HG02884 (cell line): ENCODE data around the gene HMG20B.
A peak's percentile ranks its signal among the peaks of the same experiment; 100 is the strongest.

Experiments used
- ATAC-seq: cut with Tn5 transposase; IDR thresholded peaks from one replicate; pipeline ENCODE4 v1.9.1; 2021; ENCODE audit warnings: mild to moderate bottlenecking, moderate library complexity; ENCODE audit not compliant: unreplicated experiment

HMG20B gene

GRCh38 chr19:3618144-3618810 lies 45.5 kb downstream of the HMG20B start:
- no peak for ATAC-seq

DNA sequence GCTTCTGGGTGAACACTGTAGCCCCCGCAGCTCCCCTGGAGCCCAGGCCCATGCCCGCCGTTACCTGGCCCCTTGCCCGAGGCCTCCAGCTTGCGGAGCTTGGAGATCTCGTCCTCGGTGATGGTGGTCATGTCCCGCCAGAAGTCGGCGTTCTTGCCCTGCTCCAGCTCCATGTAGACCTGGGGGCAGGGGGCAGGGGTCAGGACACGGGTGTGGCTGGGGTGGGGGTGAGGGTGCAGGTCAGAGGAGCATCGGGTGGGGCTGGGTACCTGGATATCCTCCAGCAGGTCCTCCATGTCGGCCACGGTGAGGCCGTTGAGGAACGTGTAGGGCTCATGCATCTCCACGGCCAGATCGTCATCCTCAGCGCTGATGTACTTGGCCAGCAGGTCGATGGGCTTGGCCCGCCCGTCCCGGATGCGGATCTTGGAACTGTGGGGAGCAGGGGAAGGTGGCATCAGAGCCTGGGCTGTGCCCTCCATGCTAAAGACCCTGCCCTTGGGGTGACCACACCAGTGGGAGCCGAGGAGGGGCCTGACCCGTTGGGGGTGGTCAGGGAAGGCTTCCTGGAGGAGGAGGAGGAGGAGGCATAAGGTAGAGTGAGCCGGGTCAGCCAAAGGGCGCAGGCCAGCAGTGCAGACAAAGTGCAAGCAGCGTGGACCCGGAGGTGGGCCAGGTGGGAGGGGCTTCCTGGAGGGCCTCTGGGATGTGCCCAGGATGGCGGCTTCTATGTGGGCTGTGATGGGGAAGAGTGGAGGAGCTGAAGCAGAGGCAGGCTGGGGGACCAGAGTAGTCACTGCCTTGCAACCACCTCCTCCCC lies 46.3 kb downstream of the HMG20B start:
- no peak for ATAC-seq

DNA sequence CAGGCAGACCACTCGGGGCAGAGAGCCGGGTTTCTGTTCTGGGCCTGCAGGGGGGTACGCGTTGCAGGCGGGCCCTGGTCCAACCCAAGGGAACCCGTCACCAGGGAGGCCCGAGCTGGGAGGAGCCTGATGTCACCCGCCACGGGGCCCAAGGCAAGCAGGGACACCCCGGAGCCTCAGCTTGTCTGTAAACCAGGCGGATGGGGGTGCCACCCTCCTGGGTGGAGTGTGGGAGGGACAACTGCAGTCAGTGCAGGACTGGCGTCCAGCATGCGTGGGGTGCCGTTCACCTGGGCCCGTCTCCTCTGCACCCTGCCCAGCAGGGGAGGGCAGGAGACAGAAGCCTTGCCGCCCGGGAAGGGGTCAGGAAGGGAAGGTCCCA lies 46.9 kb downstream of the HMG20B start:
- no peak for ATAC-seq

DNA sequence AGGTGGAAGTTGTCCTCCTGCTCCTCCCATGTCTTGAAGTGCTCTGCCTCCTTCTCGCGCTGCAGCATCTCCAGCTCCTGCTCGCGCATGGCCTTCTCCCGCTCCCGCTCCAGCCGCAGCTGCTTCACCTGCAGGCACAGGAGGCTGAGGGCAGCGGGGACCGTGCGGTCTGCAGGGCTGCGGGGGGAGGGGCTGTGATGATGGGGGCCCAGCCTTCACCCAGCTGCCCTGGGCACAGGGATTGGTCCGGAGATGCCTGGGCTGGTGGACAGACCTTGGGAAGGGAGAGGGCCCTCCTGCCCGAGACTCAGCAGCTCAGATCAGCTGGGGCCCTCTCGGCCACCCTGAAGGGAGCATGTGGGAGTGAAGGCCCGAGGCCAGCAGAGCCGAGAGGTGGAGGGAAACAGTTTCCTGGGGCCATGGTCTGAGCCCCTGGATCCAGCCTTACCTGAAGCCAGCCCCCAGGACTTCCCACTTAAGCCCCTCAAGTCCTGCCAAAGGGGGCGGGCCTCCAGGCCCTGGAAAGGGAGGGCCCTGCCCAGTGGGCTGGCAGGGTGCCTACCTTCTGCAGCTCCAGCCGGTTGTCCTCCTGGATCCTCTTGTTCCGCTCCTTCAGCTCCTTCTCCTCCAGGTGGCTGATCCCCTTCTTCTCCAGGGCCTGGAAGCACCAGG lies 47.5 kb downstream of the HMG20B start:
- no peak for ATAC-seq

DNA sequence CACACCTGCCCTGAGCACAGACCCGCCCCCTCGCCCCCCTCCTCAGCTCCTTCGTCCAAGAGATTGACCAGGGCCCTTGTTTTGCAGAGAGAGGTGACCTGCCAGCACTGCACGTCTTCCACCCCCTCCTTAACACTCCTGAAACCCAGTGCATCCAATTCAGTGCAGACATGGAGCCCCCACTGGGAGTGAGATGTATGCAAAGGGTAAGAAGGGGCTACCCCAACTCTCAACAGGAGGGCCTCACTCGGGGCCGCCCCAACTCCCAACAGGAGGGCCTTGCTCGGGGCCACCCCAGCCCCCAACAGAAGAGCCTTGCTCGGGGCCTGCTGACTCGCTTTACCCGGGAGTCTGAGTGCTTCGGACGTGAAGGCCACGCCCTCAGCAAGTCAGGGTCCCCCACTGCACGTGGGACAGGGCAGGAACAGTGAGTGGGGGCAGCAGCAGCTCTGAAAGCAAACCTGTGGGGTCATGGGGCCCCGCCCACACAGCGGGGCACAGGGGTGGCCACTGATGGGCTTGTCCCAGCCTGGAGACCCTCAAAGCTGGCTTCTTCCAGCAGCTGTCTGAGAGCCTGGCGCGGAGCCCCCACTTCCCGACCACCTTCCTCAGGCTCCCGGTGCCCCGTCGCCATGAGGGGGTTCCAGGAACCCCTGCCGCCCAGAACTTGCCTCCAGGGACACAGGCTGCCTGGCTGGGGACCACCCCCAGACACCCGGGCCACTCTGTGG lies 48.2 kb downstream of the HMG20B start:
- ATAC-seq = no peak

GRCh38 chr19:3621689-3622088 lies 48.9 kb downstream of the HMG20B start:
- ATAC-seq = no peak

- no peak for ATAC-seq
Observed at GRCh38 chr19:3622224-3622623, 49.5 kb downstream of the HMG20B start.

GRCh38 chr19:3623716-3624115 lies 51.0 kb downstream of the HMG20B start:
- no peak for ATAC-seq

DNA sequence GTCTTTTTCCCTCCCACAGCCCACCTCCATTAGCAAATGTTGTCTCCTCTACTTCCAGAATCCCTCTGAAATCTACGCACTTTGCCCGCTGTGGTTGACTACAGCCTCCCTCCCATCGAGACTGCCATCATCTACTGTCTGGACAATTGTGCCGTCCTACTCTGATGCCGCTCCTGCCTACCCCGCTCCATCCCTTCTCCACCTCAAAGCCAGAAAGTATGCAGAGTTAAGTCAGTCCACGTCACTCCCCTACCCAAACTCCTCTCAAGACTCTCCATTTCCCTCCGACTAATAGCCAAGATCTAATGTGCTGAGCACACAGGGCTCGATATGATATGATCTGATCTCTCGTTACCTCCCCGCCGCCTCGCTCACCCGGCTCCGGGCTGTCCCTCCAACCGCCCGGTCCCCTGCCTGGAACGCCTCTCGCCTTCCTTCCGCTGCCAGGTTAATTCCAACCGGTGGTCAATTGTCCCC lies 53.3 kb downstream of the HMG20B start:
- ATAC-seq = no peak

DNA sequence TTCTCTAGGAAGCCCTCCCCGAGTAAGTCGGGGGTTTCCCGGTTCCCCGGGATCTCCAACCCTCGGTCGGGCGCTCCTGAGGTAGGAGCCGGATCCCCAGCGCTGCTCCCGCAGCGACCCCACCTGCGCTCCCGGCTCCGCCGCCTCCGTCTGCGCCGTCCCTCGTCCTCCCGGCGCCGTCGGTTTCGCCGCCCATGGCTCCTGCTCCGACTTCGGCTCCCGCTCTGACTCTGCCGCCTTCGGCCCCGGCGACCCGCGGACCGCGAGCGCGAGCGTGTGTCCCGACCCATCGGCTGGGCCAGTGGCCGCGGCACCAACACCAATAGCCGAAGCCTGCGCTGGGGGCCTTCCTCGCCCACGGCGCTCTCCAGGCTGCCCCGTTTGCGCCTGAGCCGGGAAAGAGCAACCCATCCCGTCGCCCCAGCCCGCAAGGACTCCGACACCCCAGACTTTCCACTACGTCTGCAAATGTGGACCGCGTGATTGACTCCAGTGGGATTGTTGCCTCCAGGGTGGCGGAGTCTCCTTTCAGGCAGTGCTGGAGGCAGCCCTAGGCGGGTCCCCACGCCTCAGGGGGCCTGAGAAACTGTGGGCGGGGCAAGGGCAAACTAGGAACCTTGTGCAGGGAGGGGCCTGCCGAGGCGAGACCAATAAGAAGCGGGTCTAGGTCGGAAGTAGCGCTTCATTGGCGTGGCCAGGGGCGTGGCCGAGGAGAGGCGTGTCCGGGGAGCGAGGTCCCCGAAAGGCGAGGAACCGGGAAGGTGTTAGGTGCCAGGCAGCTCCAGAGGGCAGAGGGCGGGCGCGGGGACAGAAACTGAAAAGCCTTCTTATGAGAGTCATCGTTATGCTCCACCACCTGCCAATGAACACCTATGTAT lies 54.0 kb downstream of the HMG20B start, which contains the start of gene CACTIN:
Gene CACTIN, minus strand, starts transcription at position 318 of the 878 bp plus-strand sequence. Its CDS starts 28 bp downstream, at position 290.
- ATAC-seq = peak; percentile 80

DNA sequence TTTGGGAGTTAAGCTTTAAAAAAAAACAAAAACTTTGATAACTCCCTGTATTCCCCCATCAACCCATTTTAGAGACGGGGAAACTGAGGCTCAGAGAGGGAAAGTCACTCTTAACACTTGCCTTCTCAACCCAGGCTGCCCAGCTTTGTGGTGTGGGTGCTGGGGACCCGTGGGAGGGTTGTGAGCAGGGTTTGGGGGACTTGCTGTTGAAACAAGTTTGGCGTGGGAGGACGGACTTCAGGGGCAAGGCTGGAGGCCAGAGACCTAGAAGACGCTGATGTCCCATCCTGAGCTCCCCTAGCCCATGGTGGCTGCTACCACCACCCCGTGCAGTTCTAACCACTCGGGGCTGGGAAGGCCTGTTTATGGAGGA lies 54.6 kb downstream of the HMG20B start:
- ATAC-seq = no peak
